ENCODE results near the gene EHHADH. TPM values are rescaled to one million over a fixed set of nuclear protein-coding genes. Genes with fewer than 3 reads are reported as not detected.
"Not testable (repeated sequence)": the region's sequence is repeated elsewhere in the genome, so short reads cannot be mapped to it uniquely, and the experiment has no call there.

EHHADH gene
- total RNA-seq (2014; rRNA removed; shearing (Covaris generic)), result 0.63 and 1.0 TPM in 2 replicates

DNA sequence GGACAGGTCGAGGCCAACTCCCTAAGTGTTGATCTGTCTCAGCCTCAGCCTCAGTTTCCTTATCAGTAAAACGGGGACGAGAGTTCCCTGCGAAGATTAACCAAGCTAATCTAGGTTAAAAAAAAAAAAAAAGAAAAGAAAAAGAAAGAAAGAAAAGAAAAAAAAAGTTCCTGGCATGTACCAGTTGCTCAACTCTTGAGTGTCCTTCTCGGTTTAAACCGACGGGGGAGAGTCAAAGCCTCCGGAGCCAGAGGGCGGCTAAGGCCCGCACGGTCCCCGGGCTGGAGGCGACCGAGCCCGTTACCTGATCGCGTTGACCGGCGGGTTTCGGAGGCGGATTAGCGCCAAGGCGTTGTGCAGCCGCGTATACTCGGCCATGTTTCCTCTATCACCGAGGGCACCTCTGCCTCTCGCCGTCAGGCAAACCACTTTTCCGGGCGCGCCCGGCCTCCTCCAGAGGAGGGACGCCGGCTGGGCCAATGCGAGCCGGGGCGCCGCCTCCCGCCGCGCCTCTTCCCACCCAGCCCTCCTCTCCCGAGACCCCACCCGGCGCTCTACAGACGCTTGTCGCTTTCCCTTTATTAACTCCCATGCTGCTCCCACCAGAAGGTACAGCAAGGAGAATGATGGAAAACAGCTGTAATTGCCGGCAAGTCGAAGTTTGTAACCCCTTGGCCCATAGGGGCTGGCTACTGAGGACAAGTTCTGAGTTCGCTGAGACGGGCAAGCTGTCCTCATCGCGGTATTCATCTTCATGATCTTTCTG lies at the start of gene EHHADH:
TSS of gene EHHADH (minus strand) at position 405 of the 766 bp plus-strand sequence. CDS start at position 378, 27 bp downstream.
- no peaks in the 10 kb centered on the region for H3K27me3 ChIP-seq (ENCODE audit: control insufficient read depth, insufficient read depth, low read length)
- DNase-seq, result peak; percentile 43

DNA sequence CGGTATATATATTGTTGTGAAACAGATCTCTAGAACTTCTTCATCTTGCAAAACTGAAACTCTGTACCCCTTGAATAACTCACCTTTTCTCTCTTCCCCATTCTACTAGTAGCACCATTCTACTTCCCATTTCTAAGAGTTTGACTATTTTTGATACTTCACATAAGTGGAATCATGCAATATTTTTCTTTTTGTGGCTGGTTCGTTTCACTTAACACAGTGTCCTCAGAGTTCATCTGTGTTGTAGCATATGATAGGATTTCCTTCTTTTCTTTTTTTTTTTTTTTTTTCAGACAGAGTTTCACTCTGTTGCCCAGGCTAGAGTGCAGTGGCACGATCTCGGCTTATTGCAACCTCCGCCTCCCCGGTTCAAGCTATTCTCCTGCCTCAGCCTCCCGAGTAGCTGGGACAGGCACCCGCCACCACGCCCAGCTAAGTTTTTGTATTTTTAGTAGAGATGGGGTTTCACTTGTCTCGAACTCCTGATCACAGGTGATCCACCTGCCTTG lies 46.1 kb upstream of the EHHADH start:
- DNase-seq; H3K27me3 ChIP-seq (ENCODE audit: control insufficient read depth, insufficient read depth, low read length); H3K36me3 ChIP-seq (replicated peaks; ENCODE audit: control insufficient read depth, insufficient read depth, low read length); H3K4me3 ChIP-seq (ENCODE audit: insufficient read depth, low read depth, low read length): not testable (repeated sequence)

More for the DNA sequence above, at the start of gene EHHADH:
- H3K36me3 ChIP-seq (replicated peaks; ENCODE audit: control insufficient read depth, insufficient read depth, low read length), result no peaks in the 10 kb centered on the region
- peak within 1 kb of the TSS; percentile 48 for H3K4me3 ChIP-seq (ENCODE audit: insufficient read depth, low read depth, low read length)

DNA sequence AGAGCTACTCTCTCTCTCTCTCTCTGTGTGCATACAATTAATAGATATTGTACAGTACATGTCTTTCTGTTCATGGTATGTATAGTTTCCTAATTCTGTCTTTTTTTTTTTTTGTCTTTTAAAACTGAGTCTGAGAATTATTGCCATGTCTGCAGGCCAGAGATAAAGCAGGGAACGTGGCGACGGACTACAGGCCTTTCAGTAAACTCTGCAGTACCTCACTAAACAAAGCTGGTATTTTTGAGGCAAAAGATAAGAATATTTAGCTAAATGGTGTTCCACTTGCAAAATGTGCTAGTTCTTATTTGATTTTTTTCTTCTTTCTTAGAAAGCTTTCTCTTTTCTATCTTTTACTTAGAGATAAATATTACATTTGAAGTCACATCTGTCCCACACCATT lies 44.0 kb upstream of the EHHADH start:
- H3K36me3 ChIP-seq (replicated peaks; ENCODE audit: control insufficient read depth, insufficient read depth, low read length), result no peaks in the 10 kb centered on the region
- H3K4me3 ChIP-seq (ENCODE audit: insufficient read depth, low read depth, low read length), result no peak overlapping the region

DNA sequence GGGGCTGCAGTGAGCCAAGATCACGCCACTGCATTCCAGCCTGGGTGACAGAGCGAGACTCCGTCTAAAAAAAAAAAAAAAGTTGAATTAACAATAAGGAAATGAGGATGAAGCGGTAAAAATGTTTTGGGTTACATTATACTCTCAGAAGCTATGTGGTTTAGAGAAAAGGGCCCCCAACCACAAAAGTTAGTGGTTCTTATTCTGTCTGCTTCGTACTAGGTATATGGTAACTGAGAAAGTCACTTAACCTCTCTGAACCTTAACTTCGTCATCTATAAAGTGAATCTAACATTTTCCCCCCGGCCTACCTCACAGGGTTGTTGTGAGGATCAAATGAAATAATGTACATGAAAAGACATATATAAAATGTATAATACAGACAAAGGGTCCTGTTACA lies 38.4 kb upstream of the EHHADH start:
- Histone ChIP-seq H3K4me3 (ENCODE audit: insufficient read depth, low read depth, low read length) (no peak overlapping the region), H3K36me3 (replicated peaks; ENCODE audit: control insufficient read depth, insufficient read depth, low read length) (no peaks in the 10 kb centered on the region), H3K27me3 (ENCODE audit: control insufficient read depth, insufficient read depth, low read length) (no peaks in the 10 kb centered on the region)
- DNase-seq, result no peak

More for the DNA sequence above, 44.0 kb upstream of the EHHADH start:
- no peak for DNase-seq
- H3K27me3 ChIP-seq (ENCODE audit: control insufficient read depth, insufficient read depth, low read length), result no peaks in the 10 kb centered on the region

DNA sequence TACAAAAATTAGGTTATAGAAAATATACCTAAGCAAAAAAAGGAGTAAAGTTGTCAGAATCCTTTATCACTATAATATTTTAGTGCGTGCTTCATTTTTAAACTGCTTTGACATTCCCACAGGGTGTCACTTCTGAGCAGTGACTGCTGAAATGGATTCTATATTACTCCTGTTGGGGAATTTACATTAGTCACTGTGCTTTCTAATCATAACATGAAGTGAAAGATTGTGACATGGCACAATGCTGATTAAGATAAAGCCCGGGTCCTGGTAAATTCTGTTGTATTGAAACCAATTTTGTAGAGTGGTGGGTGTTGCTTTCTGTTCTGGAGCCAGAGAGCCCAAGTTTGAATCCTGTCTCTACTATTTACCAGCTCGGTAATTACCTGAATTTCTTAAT lies 36.4 kb upstream of the EHHADH start:
- Histone ChIP-seq H3K4me3 (ENCODE audit: insufficient read depth, low read depth, low read length) (no peak overlapping the region), H3K27me3 (ENCODE audit: control insufficient read depth, insufficient read depth, low read length) (no peaks in the 10 kb centered on the region), H3K36me3 (replicated peaks; ENCODE audit: control insufficient read depth, insufficient read depth, low read length) (no peaks in the 10 kb centered on the region)
- DNase-seq, result no peak

DNA sequence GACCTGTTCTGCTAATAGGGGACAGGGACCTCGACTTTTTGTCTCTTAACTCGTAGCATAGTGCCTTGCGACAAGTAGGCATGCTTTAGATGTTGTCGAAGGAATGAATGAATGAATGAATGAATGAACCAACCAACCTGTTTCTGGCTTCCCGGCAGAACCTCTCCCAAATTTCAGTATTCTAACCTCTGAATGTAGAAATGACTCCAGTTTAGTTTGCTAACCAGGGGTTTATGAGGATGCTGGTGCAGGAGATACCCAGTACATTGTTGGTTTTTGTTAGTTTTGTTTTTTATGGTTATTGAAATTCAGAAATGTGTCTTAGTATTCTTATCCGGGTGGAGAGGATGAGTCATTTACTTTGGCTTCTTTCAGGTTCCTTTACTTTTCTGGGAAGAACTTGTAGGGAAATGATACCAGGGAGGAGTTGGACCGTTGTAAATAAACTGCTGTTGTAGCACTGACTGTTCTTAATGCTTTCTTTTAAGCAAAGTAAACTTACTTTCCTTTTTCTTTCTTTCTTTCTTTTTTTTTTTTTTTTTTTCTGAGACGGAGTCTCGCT lies 29.6 kb upstream of the EHHADH start:
- H3K4me3 ChIP-seq (ENCODE audit: insufficient read depth, low read depth, low read length), result peak overlapping the region; percentile 50; the same call in 1 of the 2 replicates
- DNase-seq, result no peak
- H3K27me3 ChIP-seq (ENCODE audit: control insufficient read depth, insufficient read depth, low read length), result no peaks in the 10 kb centered on the region
- H3K36me3 ChIP-seq (replicated peaks; ENCODE audit: control insufficient read depth, insufficient read depth, low read length), result no peaks in the 10 kb centered on the region

DNA sequence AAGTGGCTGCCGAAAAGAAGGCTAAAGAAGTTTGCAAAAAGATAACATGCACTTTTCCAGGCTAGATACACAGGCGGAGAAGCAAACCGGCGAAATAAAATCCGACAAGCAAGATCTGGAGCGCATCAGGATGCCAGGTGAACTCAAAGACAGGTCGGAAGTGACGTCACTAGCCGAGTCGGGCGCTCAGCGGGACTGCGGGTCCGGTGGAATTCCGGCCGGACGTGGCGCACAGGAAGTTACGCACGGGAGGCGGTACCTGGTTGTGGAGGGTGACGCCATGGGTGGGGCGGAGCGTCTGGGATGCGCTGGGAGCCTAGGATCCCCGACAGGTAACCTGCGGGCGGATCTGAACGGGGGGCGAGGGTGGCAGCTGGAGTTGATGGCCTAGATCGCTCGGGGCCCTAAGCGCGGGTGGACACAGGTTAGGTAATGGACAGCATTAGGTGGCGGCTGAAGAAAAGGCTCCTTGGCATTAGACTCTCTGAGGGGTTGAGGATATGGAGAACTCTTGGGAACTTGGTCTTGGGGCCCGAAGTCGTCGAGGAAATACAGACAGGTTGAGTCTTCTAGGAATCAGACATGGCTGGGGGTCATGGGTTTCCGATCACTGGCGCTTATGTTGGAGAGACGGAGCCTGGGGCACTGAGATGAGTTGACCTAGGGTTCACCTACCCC lies 29.0 kb upstream of the EHHADH start:
- no peaks in the 10 kb centered on the region for H3K36me3 ChIP-seq (replicated peaks; ENCODE audit: control insufficient read depth, insufficient read depth, low read length)
- H3K27me3 ChIP-seq (ENCODE audit: control insufficient read depth, insufficient read depth, low read length), result no peaks in the 10 kb centered on the region
- DNase-seq, result peak; percentile 94
- H3K4me3 ChIP-seq (ENCODE audit: insufficient read depth, low read depth, low read length), result peak overlapping the region; percentile 50; the same call in 1 of the 2 replicates

DNA sequence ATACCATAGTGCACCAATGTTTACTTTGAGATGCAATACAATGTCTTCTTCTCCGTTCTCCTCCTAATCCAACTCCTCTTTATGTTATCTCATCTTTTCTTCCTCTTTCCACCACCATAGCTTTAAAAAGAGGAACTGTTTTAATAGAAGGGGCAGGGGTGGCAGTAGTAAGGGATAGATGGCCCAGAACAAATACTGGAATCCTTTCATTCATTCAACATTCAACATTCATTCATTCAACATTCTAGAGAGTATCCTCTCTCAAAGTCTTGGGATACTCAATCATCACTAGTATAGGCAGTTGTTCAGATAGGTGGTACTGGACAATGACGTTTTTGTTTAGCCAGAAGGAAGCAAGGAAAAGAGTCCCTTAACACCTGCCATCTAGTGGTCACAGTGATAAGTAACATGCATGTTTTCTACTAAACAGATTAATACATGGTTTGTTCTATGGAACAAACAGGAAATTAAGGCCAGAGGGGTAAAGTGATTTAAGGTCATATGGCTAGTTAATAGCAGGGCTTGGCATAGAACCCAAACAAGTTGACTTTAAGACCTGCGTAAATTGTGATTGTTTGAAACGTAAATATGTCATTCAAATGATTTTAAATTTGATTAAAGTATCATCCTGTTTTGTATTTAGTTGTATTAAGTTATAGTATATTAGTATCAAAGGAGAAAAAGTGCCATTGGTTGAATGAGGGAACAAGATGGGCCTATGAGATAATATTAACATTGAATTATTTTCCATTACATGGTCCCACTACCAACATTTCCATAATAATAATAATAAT lies 26.9 kb upstream of the EHHADH start:
- H3K27me3 ChIP-seq (ENCODE audit: control insufficient read depth, insufficient read depth, low read length), result no peaks in the 10 kb centered on the region
- H3K4me3 ChIP-seq (ENCODE audit: insufficient read depth, low read depth, low read length), result no peak overlapping the region
- H3K36me3 ChIP-seq (replicated peaks; ENCODE audit: control insufficient read depth, insufficient read depth, low read length), result no peaks in the 10 kb centered on the region
- peak; percentile 59 for DNase-seq

DNA sequence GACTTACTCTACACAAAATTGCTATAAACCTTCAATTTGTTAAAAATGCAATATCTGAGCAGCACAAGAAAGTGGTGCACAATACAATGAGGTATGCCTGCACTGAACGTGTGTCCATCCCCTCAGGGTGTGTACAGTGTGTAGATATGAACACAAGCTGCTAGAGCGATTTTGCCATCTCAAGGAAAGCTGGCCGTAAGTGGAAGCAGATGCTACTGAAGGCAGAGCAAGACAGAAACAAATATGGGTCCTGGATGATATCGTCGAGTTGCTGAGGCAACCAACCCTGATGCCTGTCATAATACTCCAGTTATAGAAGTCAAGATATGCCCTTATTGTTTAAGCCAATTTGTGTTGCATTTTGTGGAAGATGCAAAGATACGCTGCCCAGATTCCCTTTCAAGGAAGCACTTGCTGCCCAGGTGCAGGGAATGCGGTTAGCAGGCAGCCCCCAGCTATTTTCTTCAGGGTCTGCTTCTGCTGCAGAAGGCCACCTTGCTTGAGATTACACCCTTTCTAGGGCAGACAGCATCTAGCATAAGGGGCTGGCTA lies 25.8 kb upstream of the EHHADH start:
- Histone ChIP-seq H3K27me3 (ENCODE audit: control insufficient read depth, insufficient read depth, low read length) (no peaks in the 10 kb centered on the region), H3K4me3 (ENCODE audit: insufficient read depth, low read depth, low read length) (no peak overlapping the region), H3K36me3 (replicated peaks; ENCODE audit: control insufficient read depth, insufficient read depth, low read length) (no peaks in the 10 kb centered on the region)

DNA sequence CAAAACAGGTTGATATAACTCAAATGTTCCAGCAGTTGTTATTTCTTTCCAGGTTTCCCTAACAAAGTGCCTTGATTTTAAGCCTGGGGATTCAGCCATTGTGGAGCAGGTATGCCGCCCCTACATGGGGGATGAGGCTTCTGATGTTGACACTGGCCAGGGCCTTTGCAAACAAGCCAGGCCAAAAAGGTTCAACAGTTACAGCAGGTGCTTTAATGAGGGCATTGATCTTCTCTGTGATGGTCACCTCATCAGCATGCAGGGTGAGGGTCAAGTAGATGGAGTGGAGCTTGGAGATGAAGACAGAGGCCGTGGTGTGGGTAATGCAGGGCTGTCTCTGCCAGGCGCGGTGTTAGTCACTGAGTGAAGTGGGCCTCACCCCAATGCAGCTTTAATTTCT lies 22.6 kb upstream of the EHHADH start:
- Histone ChIP-seq H3K27me3 (ENCODE audit: control insufficient read depth, insufficient read depth, low read length) (no peaks in the 10 kb centered on the region), H3K36me3 (replicated peaks; ENCODE audit: control insufficient read depth, insufficient read depth, low read length) (no peaks in the 10 kb centered on the region), H3K4me3 (ENCODE audit: insufficient read depth, low read depth, low read length) (no peak overlapping the region)
- no peak for DNase-seq

More for the DNA sequence above, 25.8 kb upstream of the EHHADH start:
- no peak for DNase-seq

DNA sequence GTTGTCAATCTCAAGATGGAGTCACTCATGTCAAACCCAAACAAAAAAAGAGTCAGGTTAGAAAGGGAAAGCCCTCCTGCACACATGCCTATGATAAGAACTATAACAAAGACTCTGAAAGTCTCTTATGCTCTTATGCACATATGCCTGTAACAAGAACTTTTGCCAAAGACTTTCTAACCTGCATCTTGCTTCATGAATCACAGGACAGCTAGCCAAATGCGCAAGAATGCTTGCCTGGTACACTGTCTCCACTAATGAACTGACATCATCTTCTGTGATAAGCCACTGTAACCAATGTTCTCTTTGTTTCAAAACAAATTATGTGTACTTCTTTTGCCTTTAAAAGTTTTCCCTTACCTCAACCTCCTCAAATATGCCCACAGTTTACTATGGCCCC lies 18.2 kb upstream of the EHHADH start:
- Histone ChIP-seq H3K27me3 (ENCODE audit: control insufficient read depth, insufficient read depth, low read length) (no peaks in the 10 kb centered on the region), H3K36me3 (replicated peaks; ENCODE audit: control insufficient read depth, insufficient read depth, low read length) (no peaks in the 10 kb centered on the region), H3K4me3 (ENCODE audit: insufficient read depth, low read depth, low read length) (no peak overlapping the region)
- DNase-seq, result no peak

DNA sequence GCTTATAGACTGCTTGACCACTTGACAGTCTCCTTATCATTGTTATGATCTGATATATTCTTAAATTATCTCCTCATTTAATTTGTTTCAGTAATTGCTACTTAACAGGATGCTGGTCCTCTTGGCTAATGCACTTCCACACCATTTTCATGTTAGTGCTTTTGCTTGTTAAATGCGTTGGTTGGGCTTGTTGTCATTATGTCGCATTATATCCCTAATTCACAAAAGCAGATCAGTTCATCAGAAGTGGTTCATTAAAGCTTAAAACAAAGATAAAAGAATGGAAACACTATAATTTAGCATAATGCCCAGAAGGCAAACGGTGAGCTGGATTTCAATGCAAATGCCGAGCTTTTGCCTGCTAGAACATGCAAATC lies 17.1 kb upstream of the EHHADH start:
- no peaks in the 10 kb centered on the region for H3K27me3 ChIP-seq (ENCODE audit: control insufficient read depth, insufficient read depth, low read length)
- H3K36me3 ChIP-seq (replicated peaks; ENCODE audit: control insufficient read depth, insufficient read depth, low read length), result no peaks in the 10 kb centered on the region
- no peak overlapping the region for H3K4me3 ChIP-seq (ENCODE audit: insufficient read depth, low read depth, low read length)
- no peak for DNase-seq

DNA sequence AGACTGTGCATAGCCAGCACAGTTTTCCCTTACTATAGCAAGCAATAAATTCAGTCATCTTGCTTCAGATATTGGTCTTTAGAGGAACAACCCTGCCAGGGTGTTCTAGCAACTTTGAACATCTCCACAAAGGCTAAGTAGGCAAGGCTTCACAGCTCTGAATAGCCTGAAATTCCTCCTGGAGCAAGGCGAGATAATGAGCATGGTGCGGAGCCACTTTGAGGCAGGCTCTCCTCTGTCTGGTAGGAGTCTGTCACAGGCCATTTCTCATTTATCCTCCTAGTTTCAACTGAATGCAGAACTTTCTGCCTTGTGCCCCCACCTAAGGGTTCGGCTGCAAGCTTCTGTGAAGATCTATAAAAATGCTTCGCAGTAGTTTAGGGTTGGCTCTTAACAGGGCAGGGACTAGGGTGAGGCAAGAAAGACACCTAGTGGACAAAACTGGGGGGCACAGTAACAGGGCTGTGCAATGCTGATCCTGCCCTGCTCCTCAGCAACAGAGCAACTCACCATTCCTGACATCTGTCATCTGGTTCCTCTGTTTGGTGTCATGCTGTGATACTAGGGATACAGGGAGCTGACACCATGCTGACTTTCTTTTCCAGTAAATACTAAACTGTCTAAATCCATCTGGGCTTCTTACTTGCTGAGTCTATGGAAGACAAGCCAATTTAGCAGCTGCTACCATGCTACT lies 16.6 kb upstream of the EHHADH start:
- Histone ChIP-seq H3K27me3 (ENCODE audit: control insufficient read depth, insufficient read depth, low read length) (no peaks in the 10 kb centered on the region), H3K36me3 (replicated peaks; ENCODE audit: control insufficient read depth, insufficient read depth, low read length) (no peaks in the 10 kb centered on the region), H3K4me3 (ENCODE audit: insufficient read depth, low read depth, low read length) (no peak overlapping the region)
- peak; percentile 71 for DNase-seq

Data from H7 (cell line).